AML-193 (cell line): ENCODE data around the gene PAX7.
"Not testable (repeated sequence)": the region's sequence is repeated elsewhere in the genome, so short reads cannot be mapped to it uniquely, and the experiment has no call there.

Source experiments
- DNase-seq, 2 experiments: peaks; one replicate each; lab custom pipeline; 2025; lab: John Stamatoyannopoulos, UW

Gene PAX7

DNA sequence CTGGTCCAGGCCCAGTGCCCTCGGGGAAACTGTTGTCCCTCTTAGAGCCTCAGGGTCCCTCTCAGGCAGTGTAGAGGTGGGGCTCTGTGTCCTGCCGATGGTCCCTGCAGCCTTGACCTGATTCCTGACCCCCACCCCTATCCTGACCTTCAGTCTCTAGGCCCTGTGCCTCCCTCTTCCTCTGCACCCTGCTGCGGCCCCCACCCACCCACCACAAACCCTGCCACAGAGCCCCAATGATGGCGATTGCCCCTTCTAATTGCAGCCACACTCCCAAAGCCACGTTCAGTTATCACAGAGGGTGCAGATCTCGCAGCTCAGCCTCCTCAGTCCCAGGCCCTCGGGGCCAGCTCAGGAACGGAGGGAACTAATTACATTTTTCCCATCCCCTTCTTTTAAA is 99.7 kb downstream of the PAX7 start:
- DNase-seq = no peak

DNA sequence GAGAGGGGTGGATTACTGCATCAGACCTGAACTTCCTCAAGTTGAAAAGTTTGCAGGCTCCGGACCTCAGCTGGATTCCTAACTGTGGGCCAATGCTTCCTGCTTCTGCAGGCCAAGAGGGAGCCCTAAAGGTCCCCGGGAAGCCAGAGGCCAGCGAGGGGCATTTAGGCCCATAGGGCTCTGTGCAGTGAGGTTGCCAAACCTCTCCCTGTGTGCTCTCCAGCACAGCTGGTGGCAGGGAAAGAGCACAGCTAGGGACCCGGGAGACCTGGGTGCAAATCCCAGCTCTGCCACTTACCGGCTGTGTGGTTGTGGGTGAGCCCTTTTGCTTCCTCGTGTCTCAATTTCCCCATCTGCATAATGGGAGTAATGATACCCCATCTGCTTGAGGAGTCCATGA is 100.5 kb downstream of the PAX7 start:
- no peak for DNase-seq

DNA sequence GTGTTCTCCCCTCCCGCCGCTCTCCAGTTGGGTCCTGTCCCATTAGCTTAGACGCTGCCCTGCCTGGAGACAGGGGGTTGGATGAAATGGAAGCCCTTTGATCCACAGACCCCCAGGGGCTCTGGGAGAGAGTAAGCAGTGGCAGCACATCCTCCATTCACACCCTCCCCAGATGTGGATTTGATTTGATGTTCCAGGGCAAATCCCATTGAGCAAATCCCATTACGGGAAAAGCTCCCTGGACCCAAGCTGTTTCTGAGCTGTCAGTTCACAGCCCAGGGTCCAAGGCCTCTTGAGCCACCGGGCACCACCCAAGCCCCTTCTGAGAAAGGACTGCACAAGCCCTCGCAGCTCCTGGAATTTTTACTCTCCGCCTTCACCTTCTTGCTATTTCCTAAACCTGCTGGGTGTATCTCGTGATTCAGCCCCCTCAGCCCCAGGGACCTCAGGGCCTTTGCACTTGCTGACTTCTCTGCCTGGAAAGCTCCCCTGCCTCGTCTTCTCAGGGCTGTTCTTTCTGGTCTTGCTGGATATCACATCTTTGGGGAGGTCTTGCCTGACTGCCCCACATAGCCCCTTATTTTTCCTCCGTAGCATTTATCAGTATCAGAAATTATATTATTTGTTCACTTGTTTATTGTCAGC is 101.1 kb downstream of the PAX7 start:
- DNase-seq = no peak

DNA sequence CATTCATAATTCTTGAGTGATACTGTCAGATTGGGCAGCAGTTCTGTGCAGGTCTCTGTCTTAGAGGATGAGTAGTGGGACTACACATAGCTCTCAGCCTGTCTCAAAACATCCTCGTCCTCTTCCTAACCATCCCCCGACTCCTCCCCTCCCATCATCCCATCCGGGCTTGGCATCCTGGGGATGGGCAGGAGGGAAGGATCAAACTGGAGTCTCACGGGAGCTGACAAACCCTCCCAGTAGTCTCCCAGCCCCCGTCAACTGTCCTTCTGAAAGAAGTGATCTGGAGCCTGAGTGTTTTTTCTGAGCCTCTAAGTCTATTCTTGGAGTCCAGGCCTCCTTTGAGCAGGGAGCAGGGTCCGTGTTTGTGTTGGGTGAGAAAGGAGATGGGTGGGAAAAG is 102.0 kb downstream of the PAX7 start:
- DNase-seq = no peak

GRCh38 chr1:18734001-18734400 is 103.4 kb downstream of the PAX7 start:
- no peak for DNase-seq

DNA sequence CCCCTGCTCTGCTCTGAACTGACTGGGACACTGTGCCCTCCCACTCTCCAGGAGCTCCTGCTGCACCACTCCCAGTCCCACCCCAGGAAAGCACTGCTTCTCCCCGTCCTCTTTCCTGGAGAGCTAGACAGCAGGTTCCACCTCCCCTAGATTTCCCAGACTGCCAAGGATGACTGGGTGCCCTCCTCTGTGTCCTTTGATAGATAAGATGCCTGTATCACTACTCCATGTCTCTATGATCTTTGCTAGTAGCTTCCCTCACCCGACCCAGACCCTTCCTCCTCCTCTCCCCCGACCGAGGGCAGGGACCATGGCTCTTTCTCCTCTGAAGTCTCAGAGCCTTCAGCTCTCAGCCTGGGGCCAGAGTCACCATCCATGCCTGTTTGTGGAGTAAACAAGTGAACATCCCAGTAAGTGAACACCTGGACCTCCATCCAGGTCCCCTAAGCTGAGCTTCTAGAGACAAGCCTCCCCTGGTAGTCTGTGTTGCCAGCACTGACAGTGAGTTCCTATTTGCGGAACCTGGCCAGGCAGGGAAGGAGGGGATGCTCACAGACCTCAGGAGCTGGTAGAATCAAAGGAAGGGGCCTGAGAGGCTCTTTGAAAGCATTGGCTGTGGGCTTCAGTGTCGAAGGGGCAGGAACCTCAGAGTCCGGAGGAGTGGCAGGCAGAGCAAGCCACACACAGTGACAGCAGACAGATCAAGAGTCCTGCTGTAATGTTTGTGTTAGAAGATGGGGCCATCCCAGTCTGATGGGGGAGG is 104.0 kb downstream of the PAX7 start:
- DNase-seq = no peak

DNA sequence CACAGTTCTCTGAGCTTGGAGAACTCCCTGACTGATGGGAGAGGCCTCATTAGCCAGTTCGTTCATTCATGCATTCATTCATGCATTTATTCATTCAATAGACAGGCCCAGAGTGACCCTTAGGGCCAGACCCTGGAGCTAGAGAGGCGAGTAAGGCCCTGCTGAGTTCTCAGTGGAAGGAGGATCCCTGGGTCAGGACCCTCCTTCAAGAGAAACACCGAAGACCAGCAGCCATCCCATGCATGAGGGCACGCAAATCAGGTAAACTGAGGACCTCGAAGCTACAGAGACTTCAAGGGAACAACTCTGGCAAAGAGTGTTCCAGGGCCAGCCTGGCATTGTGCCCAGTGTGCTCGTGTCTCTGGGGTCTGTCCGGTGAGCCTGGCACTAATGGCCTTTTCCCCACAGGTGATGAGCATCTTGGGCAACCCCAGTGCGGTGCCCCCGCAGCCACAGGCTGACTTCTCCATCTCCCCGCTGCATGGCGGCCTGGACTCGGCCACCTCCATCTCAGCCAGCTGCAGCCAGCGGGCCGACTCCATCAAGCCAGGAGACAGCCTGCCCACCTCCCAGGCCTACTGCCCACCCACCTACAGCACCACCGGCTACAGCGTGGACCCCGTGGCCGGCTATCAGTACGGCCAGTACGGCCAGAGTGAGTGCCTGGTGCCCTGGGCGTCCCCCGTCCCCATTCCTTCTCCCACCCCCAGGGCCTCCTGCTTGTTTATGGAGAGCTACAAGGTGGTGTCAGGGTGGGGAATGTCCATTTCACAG is 104.8 kb downstream of the PAX7 start:
- DNase-seq = no peak

DNA sequence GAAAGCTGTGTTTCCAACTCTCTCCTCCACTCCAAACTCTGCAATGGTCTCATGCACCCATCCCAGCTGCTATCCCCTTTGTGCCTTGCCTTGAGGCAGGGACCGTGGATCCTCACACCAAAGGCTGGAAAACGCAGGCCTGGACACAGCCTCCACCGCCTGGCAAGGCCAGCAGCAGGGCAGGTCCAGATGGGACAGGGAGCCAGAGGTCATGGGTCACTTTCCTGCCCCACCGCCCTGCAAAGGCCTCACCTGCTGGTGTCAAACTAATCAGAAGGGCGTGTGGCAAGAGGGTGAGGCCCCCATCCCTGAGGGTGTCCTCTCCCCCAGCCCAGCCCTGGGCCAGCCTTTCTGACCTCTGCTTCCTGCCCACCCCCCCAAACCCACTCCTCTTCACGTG is 106.3 kb downstream of the PAX7 start:
- no peak for DNase-seq

GRCh38 chr1:18738126-18738525 is 107.5 kb downstream of the PAX7 start:
- no peak for DNase-seq

DNA sequence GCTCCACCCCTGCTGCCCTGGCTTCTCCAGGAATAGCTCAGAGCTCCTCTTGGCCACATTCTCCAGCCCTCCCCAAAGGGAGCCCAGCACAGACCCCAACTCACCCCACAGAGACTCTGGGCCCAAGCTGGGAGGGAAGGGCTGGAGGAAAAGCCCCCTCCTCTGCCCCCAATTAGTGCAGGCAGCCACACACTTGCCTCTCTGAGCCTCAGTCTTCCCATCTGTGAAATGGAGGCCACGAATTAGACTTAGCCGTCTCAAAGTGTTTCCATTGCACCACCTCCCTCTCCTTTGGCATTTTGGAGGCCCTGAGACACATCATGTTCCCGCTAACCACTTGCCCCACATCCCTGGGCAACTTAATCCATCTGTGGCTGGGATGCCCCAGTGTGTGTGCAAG is 108.0 kb downstream of the PAX7 start:
- DNase-seq = no peak

DNA sequence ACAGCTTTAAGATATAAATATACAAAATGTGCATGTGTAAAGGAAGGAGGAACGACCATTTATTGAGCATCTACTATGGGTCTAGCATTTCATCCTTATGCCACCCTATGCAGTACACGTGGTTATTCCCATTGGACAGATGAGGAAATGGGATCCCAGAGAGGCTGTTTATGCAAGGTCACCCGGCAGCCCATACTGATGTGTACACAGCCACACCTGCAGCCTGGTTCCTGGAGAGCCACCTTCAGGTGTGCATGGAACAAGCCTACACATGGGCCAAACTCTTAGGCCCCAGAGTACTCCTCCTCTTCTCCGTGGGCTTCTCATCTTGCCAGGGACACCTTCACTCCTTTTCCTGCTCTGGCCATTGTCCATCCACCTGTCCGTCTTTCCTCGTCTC is 108.8 kb downstream of the PAX7 start:
- DNase-seq = no peak

DNA sequence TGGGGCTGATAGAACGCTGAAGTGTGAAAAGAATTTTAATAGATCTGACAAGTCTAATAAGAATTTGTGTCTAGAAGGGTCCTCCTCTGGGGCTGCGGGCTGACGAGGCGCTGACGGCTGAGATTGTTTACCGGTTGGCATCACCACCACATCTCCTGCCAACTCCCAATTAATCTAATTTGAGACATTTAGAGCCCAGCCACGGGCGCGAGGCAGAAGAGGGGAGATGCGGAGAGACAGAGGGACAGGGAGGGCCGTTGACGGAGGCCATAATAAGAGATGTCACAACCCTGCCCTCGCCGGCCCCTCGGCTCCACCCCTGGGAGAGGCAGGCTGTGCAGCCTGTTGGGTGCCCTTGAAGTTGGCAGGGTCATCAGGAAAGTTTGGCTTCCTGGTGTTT is 109.3 kb downstream of the PAX7 start:
- DNase-seq = no peak

GRCh38 chr1:18740617-18741016 is 110.0 kb downstream of the PAX7 start:
- no peak for DNase-seq

DNA sequence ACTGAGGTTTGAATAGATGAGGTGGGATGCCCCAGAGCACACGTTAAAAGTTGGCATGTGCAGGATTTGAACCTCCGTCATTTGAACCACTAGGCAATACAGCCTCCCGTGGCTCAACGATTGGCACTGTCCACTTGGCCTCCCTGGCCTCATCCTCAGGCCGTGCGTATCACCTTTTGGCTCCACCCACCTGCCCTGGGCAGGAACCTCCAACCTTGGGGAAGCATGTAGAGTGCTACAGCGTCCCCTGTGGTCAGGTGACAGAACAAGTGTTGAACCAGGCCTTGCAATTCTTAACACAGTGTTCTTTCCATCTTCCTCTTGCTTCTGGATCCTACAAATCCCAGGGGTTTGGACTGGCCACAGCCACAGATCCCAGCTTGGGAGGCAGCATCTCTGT is 112.6 kb downstream of the PAX7 start:
- no peak for DNase-seq

DNA sequence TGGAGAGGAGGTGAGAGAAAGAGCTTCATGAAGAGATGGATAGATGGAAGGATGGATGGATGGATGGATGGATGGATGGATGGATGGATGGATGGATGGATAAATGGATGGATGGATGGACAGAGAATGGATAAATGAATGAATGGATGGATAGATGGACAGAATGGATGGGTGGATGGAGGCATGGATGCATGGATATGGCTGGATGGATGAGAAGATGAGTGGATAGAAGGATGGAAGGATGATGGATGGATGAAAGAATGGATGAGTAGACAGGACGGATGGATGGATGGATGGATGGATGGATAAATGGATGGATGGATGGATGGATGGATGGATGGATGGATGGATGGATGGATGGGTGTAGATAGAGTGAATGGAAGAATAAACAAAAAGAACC is 113.7 kb downstream of the PAX7 start:
- not testable (repeated sequence) for DNase-seq

DNA sequence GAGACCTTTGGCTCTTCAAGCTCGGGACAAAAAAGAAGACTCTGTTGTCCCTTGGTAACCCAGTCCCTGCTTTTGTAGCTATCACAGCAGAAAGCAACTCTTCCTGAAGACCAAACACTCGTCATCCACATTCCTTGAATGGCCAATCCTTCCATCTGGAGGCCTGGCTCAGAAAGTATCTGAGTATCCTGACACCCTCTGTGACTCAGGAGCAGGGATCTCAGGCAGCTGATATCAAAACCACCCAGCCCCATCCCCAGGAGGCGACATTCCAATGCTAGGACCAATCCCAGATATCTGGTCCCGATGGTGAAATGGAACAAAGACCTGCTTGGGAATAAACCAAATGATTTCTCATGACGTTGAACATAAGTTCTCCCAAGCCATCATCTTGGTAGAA is 116.3 kb downstream of the PAX7 start:
- DNase-seq = no peak

DNA sequence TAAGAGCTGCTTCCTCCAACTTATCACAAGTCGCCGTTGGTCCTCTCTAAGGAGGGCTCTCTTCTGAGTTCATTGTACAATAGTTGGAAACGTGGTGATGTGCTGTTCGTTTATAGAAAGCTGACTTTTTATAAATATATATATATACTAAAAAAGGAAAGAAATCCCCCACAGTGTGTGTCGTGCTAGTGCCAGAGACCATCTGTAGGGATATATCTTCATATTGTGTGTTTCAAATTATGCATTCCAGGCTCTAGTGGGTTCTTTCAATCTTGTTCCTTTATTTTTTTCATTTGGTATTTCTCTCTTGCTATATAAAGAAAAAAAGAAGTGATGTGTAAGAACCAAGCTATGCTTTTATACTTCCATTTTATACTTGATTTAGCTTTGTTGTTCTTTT is 117.0 kb downstream of the PAX7 start:
- no peak for DNase-seq

- no peak for DNase-seq
Measured at GRCh38 chr1:18748435-18748834, 117.8 kb downstream of the PAX7 start.

- DNase-seq = no peak
Measured at GRCh38 chr1:18749569-18749968, 118.9 kb downstream of the PAX7 start.

DNA sequence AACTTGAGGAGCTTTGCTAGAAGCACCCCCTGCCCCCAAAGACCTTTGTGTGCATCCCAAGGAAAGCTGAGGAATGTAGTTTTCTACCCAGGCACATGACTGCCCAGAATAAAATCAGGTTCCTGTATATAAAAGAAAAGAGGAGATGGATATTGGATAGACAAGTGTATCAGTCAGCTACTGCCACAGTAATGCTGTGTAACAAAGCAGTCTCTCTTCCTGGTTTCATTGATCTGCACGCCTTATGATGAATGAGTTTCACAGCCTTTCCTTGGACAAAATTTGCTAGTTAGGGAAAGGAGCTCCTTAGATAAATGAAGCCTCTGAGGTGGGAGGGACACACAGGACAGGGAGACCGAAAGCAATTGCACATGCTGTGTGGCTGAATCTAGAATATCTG is 120.0 kb downstream of the PAX7 start:
- DNase-seq = no peak

DNA sequence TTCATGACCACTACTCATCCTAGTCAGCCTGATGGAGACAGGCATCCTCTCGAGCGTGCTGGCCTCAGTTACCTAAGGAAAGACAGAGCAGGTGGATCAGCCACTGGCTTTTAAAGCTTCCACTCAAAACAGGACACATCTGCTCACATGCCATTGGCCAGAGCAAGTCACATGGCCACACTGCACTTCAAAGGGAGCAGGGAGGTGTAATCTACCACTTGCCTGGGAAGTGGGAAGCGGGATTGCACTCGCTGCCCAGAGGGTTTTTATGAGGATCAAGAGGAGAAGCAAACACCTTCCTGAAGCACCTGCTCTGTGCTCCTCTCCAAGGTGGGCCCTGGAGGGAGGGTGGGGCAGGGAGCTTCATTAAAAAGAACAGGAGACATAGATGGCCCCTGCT is 120.8 kb downstream of the PAX7 start:
- DNase-seq = no peak

- DNase-seq = peak; percentile 15 to 16
Measured at GRCh38 chr1:18752409-18752808, 121.8 kb downstream of the PAX7 start.

DNA sequence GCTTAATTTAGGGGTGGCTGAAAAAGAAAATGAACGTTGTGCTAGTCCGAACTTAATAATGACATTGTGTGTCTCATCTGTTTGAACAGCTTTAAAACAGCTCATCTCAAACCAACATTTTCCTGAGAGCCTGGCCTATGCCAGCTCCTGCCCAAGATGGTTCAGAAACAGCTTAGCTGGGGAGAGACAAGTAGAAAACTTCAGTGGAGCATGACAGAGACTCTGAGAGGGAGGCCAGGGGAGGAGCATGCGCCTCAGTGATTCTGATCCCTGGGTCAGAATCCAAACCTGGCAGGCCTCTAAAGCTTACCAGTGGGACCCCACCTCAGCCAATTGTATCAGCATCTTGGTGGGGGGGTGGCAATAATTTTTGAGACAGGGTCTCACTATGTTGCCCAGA is 129.5 kb downstream of the PAX7 start:
- no peak for DNase-seq
